Stomach smooth muscle (tissue), 2 donors: ENCODE data around the gene WASF3.

Experiments used
- H3K27ac ChIP-seq: one replicate; pipeline ENCODE4 v1.7.0; 2013; ENCODE audit warnings: mild to moderate bottlenecking, low read length, inconsistent platforms
- H3K27me3 ChIP-seq, 2 donors: one replicate each; pipeline ENCODE4 v1.7.0; 2013; ENCODE audit warnings: low read length in 2 of 2; ENCODE audit not compliant: insufficient read depth in 2 of 2, control insufficient read depth in 1 of 2
- H3K36me3 ChIP-seq, 2 donors: one replicate each; pipeline ENCODE4 v1.7.0; 2013; ENCODE audit warnings: low read length in 2 of 2; ENCODE audit not compliant: control insufficient read depth in 2 of 2, insufficient read depth in 2 of 2
- H3K4me1 ChIP-seq: one replicate; pipeline ENCODE4 v1.7.0; 2013; ENCODE audit warnings: low read length; ENCODE audit not compliant: control insufficient read depth, insufficient read depth
- H3K4me3 ChIP-seq, 2 donors: one replicate each; pipeline ENCODE4 v1.7.0; 2013; ENCODE audit warnings: low read length in 2 of 2
- H3K9ac ChIP-seq, 2 donors: one replicate each; pipeline ENCODE4 v1.7.0; 2013; ENCODE audit warnings: low read length in 2 of 2, mild to moderate bottlenecking in 1 of 2
- H3K9me3 ChIP-seq, 2 donors: one replicate each; pipeline ENCODE4 v1.7.0; 2013; ENCODE audit warnings: low read length in 2 of 2; ENCODE audit not compliant: control insufficient read depth in 2 of 2
- donor health status: healthy.
- donor health status: Pancreatic carcinoma.

WASF3 gene

GRCh38 chr13:26726684-26727083, 169.2 kb downstream of the WASF3 start:
- H3K36me3 ChIP-seq, result no peaks in the 10 kb centered on the region
- no peaks in the 10 kb centered on the region for H3K4me1 ChIP-seq
- H3K9ac ChIP-seq, result no peak overlapping the region
- H3K27me3 ChIP-seq, result no peaks in the 10 kb centered on the region
- H3K27ac ChIP-seq, result no peak overlapping the region
- H3K9me3 ChIP-seq, result no peaks in the 10 kb centered on the region
- no peak overlapping the region for H3K4me3 ChIP-seq

- no peak overlapping the region for H3K9ac ChIP-seq
- H3K9me3 ChIP-seq, result no peaks in the 10 kb centered on the region
- no peak overlapping the region for H3K27ac ChIP-seq
- H3K36me3 ChIP-seq, result no peaks in the 10 kb centered on the region
- H3K4me1 ChIP-seq, result no peaks in the 10 kb centered on the region
- H3K27me3 ChIP-seq, result no peaks in the 10 kb centered on the region
- no peak overlapping the region for H3K4me3 ChIP-seq
These were observed 169.6 kb downstream of the WASF3 start for GRCh38 chr13:26727122-26727521.

- Histone ChIP-seq H3K9ac (no peak overlapping the region), H3K4me3 (no peak overlapping the region), H3K27ac (no peak overlapping the region), H3K9me3 (no peaks in the 10 kb centered on the region), H3K4me1 (no peaks in the 10 kb centered on the region), H3K27me3 (no peaks in the 10 kb centered on the region), H3K36me3 (no peaks in the 10 kb centered on the region)
These were observed 170.2 kb downstream of the WASF3 start for GRCh38 chr13:26727633-26728032.

GRCh38 chr13:26735677-26736076, 178.2 kb downstream of the WASF3 start:
- H3K4me1 ChIP-seq, result no peaks in the 10 kb centered on the region
- H3K27me3 ChIP-seq, result peaks cover 0 to 4% of the 10 kb centered on the region in 2 donors
- H3K36me3 ChIP-seq, result no peaks in the 10 kb centered on the region
- H3K9ac ChIP-seq, result no peak overlapping the region
- no peak overlapping the region for H3K4me3 ChIP-seq
- H3K27ac ChIP-seq, result no peak overlapping the region
- H3K9me3 ChIP-seq, result no peaks in the 10 kb centered on the region
